ENCODE measurements around the gene CFAP77. TPM values are rescaled to one million over a fixed set of nuclear protein-coding genes. Genes with fewer than 3 reads are reported as not detected.

CFAP77 gene
- total and polyA plus RNA-seq, 2 of the 8 experiments (the other 6 are each of a cell fraction or from before 2014, with no cell fraction given) = 0.63 to 0.97 TPM

- no peak overlapping the region for H2BK120ac ChIP-seq (replicated peaks; ENCODE audit: low read depth, low read length)
- H4K20me1 ChIP-seq (replicated peaks in 1 of 2; ENCODE audit: control insufficient read depth in 1 of 2, insufficient read depth in 2 of 2, low read length in 2 of 2) = peaks cover 6 to 19% of the 10 kb centered on the region in 2 experiments
- no peaks in the 10 kb centered on the region; the same call in 1 of the 2 replicates for H3K79me1 ChIP-seq (ENCODE audit: low read depth, low read length)
- H3K27ac ChIP-seq (ENCODE audit: low read depth, low read length) = no peak overlapping the region
- H2BK20ac ChIP-seq (ENCODE audit: low read length) = no peak overlapping the region
- H3K14ac ChIP-seq (ENCODE audit: insufficient read length) = no peak overlapping the region
- no peak overlapping the region for H2AK5ac ChIP-seq (ENCODE audit: low read depth, low read length)
- H4K5ac ChIP-seq (ENCODE audit: insufficient read length, low read depth, low read length) = no peak overlapping the region
- H4K8ac ChIP-seq (ENCODE audit: extremely low read depth, insufficient read depth, low read length) = no peak overlapping the region
- H3K23ac ChIP-seq (ENCODE audit: insufficient read length) = no peak overlapping the region
- H4K91ac ChIP-seq (replicated peaks; ENCODE audit: insufficient read length, low read length) = no peak overlapping the region
- peaks cover 66 to 93% (median 91%) of the 10 kb centered on the region in 4 experiments for H3K27me3 ChIP-seq (replicated peaks in 1 of 4; ENCODE audit: control insufficient read depth in 3 of 4, extremely low read depth in 1 of 4, insufficient read depth in 3 of 4, low read length in 3 of 4)
- H2BK15ac ChIP-seq (ENCODE audit: low read length) = no peak overlapping the region
- ChIA-PET POLR2A (ENCODE audit: partially characterized antibody) (interaction anchor here (1.0 kb wide), 2 partner anchors 11 to 90 kb away, joined by 4 read pairs; partner anchors contain the start of genes DDX31 and GTF3C4), CTCF (ENCODE audit: partially characterized antibody) (interaction anchor here (0.6 to 1.3 kb wide), 4 partner anchors 90 to 423 kb away, joined by 3 to 4 read pairs (median 3); partner anchors contain the start of gene DDX31)
- no peak for FAIRE-seq
- H3K36me3 ChIP-seq (ENCODE audit: control insufficient read depth in 2 of 4, insufficient read depth in 4 of 4, low read length in 3 of 4) = peaks cover 0 to 4% (median 0%) of the 10 kb centered on the region in 4 experiments; a peak in 1 of 8 replicates
- H3K4ac ChIP-seq (replicated peaks; ENCODE audit: insufficient read length, low read depth, low read length) = no peak overlapping the region
- 20% methylated on average over 15 of the region's 15 CpGs; no CpG with 5 or more reads in 1 of the 2 experiments for whole genome bisulfite sequencing, 2 experiments (ENCODE audit: extremely low coverage in 1 of 2, insufficient coverage in 1 of 2, insufficient read length in 1 of 2, insufficient replicate concordance in 2 of 2, low coverage in 1 of 2, low lambda C conversion rate in 2 of 2, missing lambda C conversion rate in 1 of 2)
- no peak overlapping the region for H3K56ac ChIP-seq (replicated peaks; ENCODE audit: insufficient read length, low read depth, low read length)
- H3K4me3 ChIP-seq (ENCODE audit: extremely low read depth in 1 of 4, insufficient read depth in 2 of 4, low read depth in 3 of 4, low read length in 4 of 4) = peak overlapping the region; percentile 22 to 55 (median 31); a peak in 6 of 8 replicates
- no peaks in the 10 kb centered on the region for H3K79me2 ChIP-seq (ENCODE audit: control insufficient read depth in 1 of 2, insufficient read depth in 2 of 2, low read length in 2 of 2)
- H3K9ac ChIP-seq (replicated peaks in 1 of 4; ENCODE audit: extremely low read depth in 1 of 4, low read depth in 3 of 4, low read length in 3 of 4) = no peak overlapping the region
- peaks cover 4% of the 10 kb centered on the region; the same call in 1 of the 2 replicates for H3K23me2 ChIP-seq (ENCODE audit: low read depth, low read length)
- H3K18ac ChIP-seq (ENCODE audit: extremely low read depth, low read length) = no peak overlapping the region
- H3K4me2 ChIP-seq (ENCODE audit: insufficient read depth in 1 of 2, low read depth in 2 of 2, low read length in 2 of 2) = peak overlapping the region; percentile 58 to 78
- no peak overlapping the region for H2BK12ac ChIP-seq (ENCODE audit: low read depth, low read length)
- no peaks in the 10 kb centered on the region for H3K9me3 ChIP-seq (ENCODE audit: insufficient read depth in 2 of 2, low read depth in 1 of 2, low read length in 1 of 2)
- no peak for DNase-seq (ENCODE audit: low read depth in 1 of 2, low spot score in 2 of 2)
- H2BK5ac ChIP-seq (ENCODE audit: low read depth, low read length) = no peak overlapping the region
- peaks cover 0 to 31% (median 18%) of the 10 kb centered on the region in 4 experiments; a peak in 6 of 7 replicates for H3K4me1 ChIP-seq (replicated peaks in 1 of 4; ENCODE audit: control insufficient read depth in 3 of 4, insufficient read depth in 4 of 4, low read length in 3 of 4)
- no peak overlapping the region for H2AFZ ChIP-seq (ENCODE audit: low read length)
- no peak for TF ChIP-seq TBP (IDR thresholded peaks at IDR 0.05; ENCODE audit: low read depth, low read length)
- no peak for TF ChIP-seq SIRT6 (IDR thresholded peaks at IDR 0.05; ENCODE audit: low read length)
- no peak for TF ChIP-seq MAFK (IDR thresholded peaks at IDR 0.05; ENCODE audit: low read depth, low read length)
- TF ChIP-seq RNF2 (IDR thresholded peaks at IDR 0.05; ENCODE audit: borderline replicate concordance, low read depth, low read length, missing control alignments, poor library complexity, severe bottlenecking) = peak; percentile 87
- TF ChIP-seq CHD1 (IDR thresholded peaks at IDR 0.05; ENCODE audit: low read depth, low read length) = no peak
- no peak for TF ChIP-seq SUZ12 (IDR thresholded peaks at IDR 0.05; ENCODE audit: low read length)
Measured at GRCh38 chr9:132579427-132579798, 169.4 kb downstream of the CFAP77 start.

All from H1 (cell line).